GM21526 (cell line): Measurements from ENCODE around the gene CPT1C.

ENCODE experiments used
- ATAC-seq: cut with Tn5 transposase; IDR thresholded peaks from one replicate; pipeline ENCODE4 v1.9.1; 2021; ENCODE audit warnings: moderate library complexity; ENCODE audit not compliant: unreplicated experiment, low FRiP score

CPT1C gene

GRCh38 chr19:49680421-49681351, 10.2 kb upstream of the CPT1C start:
- no peak for ATAC-seq

- ATAC-seq, result no peak
These were observed 9.1 kb upstream of the CPT1C start for GRCh38 chr19:49681830-49682229.

- no peak for ATAC-seq
These were observed 8.6 kb upstream of the CPT1C start for GRCh38 chr19:49682274-49682673.

- ATAC-seq, result no peak
These were observed 7.1 kb upstream of the CPT1C start for GRCh38 chr19:49683814-49684250.

GRCh38 chr19:49684251-49684982, 6.5 kb upstream of the CPT1C start:
- no peak for ATAC-seq

GRCh38 chr19:49684983-49685553, 5.8 kb upstream of the CPT1C start:
- no peak for ATAC-seq

- no peak for ATAC-seq
These were observed 5.0 kb upstream of the CPT1C start for GRCh38 chr19:49685845-49686332.

- no peak for ATAC-seq
These were observed 4.3 kb upstream of the CPT1C start for GRCh38 chr19:49686503-49687088.

GRCh38 chr19:49687150-49687549, 3.8 kb upstream of the CPT1C start:
- no peak for ATAC-seq

GRCh38 chr19:49687566-49688316, 3.2 kb upstream of the CPT1C start:
- ATAC-seq, result no peak

GRCh38 chr19:49688531-49689132, 2.3 kb upstream of the CPT1C start:
- ATAC-seq, result no peak

GRCh38 chr19:49689133-49690078, 1.5 kb upstream of the CPT1C start, which contains the start of gene ADM5:
TSS of gene ADM5 (plus strand) at chr19:49689594. CDS start at chr19:49689838, 244 bp downstream.
- no peak for ATAC-seq

- ATAC-seq, result no peak
These were observed 749 bp upstream of the CPT1C start for GRCh38 chr19:49690079-49690655.

GRCh38 chr19:49691243-49692146, 579 bp downstream of the CPT1C start:
- no peak for ATAC-seq

- ATAC-seq, result no peak
These were observed 1.2 kb downstream of the CPT1C start for GRCh38 chr19:49692147-49692506.

- ATAC-seq, result no peak
These were observed 5.2 kb downstream of the CPT1C start for GRCh38 chr19:49696115-49696514.

GRCh38 chr19:49696865-49697264, 5.9 kb downstream of the CPT1C start:
- ATAC-seq, result no peak
